Subcutaneous adipose tissue (tissue), 4 donors: Measurements from ENCODE around the gene ARPC1A. TPM values are rescaled to one million over a fixed set of nuclear protein-coding genes. Genes with fewer than 3 reads are reported as not detected.

Source experiments
- CTCF ChIP-seq: fragments of 450-650 bp; IDR thresholded peaks from one replicate; pipeline ENCODE4 v1.5.1; 2016; ENCODE audit warnings: low read depth, mild to moderate bottlenecking, control low read depth, antibody characterized with exemption, moderate library complexity
- total RNA-seq, 4 donors: library from RNA; depleted of rRNA; stranded (reverse); fragments of >200 nt; gene quantifications; one replicate each; pipeline ENCODE4 v1.1.0, GENCODE V29; 2016

ARPC1A gene
- total RNA-seq, 4 donors from 2014 or later, result 87.2 to 152 (median 113) TPM

- TF ChIP-seq CTCF, result no peak
These were observed 697 bp downstream of the ARPC1A start for GRCh38 chr7:99326408-99326782.

GRCh38 chr7:99331002-99331401 lies 5.3 kb downstream of the ARPC1A start:
- no peak for TF ChIP-seq CTCF

GRCh38 chr7:99339595-99339994 lies 13.9 kb downstream of the ARPC1A start:
- no peak for TF ChIP-seq CTCF

DNA sequence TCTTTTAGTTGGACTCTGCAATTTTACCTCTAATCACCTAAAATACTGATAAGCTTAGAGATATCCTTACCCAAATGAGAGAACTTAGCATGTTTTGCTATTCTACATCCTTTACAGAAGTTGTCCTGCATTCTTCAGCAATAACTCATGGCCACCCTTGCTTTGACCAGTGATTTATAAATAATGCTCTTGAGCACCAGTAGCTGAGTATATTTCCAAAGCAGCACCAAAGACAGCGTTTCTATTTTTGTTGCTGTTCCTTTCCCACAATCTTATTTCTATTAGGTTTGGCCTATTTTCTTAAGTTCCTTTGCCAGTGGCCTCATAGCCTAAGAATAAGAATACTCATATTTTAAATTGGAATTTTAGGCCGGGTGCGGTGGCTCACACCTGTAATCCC lies 15.0 kb downstream of the ARPC1A start:
- no peak for TF ChIP-seq CTCF

DNA sequence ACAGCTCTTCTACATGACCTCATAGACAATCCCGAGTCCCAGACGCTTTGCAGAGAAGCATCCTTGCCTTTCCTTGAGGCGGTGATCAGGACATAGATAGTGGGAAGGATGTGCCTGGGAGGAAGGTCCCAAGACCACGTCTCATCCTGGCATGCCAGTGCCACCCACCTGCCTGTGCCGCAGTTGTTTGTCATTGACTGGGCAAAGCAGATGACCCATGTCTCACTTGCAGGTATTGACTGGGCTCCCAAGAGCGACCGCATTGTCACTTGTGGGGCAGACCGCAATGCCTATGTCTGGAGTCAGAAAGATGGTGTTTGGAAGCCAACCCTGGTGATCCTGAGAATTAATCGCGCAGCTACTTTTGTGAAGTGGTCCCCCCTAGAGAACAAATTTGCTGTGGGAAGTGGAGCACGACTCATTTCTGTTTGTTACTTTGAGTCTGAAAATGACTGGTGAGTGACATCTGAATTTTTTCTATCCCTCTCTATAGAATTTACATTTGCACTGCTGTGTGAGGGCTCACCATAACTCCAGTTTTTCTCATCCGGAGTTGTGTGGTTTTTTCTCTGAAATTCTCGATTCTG lies 18.5 kb downstream of the ARPC1A start:
- TF ChIP-seq CTCF, result no peak

GRCh38 chr7:99352247-99352646 lies 26.5 kb downstream of the ARPC1A start:
- no peak for TF ChIP-seq CTCF

- no peak for TF ChIP-seq CTCF
These were observed 29.4 kb downstream of the ARPC1A start for GRCh38 chr7:99355098-99355497.
